GM18526 (cell line): ENCODE data around the gene GPR148.

Experiments used
- POLR2A ChIP-seq: IDR thresholded peaks from 3 replicates; pipeline ENCODE4 v1.6.1; 2011; ENCODE audit not compliant: insufficient read length; ENCODE audit errors: extremely low read depth

GPR148 gene, protein sequence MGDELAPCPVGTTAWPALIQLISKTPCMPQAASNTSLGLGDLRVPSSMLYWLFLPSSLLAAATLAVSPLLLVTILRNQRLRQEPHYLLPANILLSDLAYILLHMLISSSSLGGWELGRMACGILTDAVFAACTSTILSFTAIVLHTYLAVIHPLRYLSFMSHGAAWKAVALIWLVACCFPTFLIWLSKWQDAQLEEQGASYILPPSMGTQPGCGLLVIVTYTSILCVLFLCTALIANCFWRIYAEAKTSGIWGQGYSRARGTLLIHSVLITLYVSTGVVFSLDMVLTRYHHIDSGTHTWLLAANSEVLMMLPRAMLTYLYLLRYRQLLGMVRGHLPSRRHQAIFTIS

GRCh38 chr2:130728549-130729316, at the start of gene GPR148:
Gene GPR148 (plus strand): TSS chr2:130729070. CDS start chr2:130729152, 82 bp downstream.
- TF ChIP-seq POLR2A = no peak

- no peak for TF ChIP-seq POLR2A
Observed at GRCh38 chr2:130720036-130720435, 8.8 kb upstream of the GPR148 start.

- no peak for TF ChIP-seq POLR2A
Observed at GRCh38 chr2:130720528-130720927, 8.3 kb upstream of the GPR148 start.

- TF ChIP-seq POLR2A = no peak
Observed at GRCh38 chr2:130724455-130724854, 4.4 kb upstream of the GPR148 start.

GRCh38 chr2:130726614-130727180, 2.2 kb upstream of the GPR148 start:
- TF ChIP-seq POLR2A = no peak

GRCh38 chr2:130727286-130727924, 1.5 kb upstream of the GPR148 start:
- no peak for TF ChIP-seq POLR2A

- no peak for TF ChIP-seq POLR2A
Observed at GRCh38 chr2:130728007-130728454, 839 bp upstream of the GPR148 start.

DNA sequence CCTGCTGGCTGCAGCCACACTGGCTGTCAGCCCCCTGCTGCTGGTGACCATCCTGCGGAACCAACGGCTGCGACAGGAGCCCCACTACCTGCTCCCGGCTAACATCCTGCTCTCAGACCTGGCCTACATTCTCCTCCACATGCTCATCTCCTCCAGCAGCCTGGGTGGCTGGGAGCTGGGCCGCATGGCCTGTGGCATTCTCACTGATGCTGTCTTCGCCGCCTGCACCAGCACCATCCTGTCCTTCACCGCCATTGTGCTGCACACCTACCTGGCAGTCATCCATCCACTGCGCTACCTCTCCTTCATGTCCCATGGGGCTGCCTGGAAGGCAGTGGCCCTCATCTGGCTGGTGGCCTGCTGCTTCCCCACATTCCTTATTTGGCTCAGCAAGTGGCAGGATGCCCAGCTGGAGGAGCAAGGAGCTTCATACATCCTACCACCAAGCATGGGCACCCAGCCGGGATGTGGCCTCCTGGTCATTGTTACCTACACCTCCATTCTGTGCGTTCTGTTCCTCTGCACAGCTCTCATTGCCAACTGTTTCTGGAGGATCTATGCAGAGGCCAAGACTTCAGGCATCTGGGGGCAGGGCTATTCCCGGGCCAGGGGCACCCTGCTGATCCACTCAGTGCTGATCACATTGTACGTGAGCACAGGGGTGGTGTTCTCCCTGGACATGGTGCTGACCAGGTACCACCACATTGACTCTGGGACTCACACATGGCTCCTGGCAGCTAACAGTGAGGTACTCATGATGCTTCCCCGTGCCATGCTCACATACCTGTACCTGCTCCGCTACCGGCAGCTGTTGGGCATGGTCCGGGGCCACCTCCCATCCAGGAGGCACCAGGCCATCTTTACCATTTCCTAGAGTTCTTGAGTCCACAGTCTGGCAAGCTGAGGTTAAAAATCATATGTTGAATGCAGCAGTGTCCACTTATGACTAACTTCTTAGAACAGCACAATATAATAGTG, 741 bp downstream of the GPR148 start:
- TF ChIP-seq POLR2A = no peak

GRCh38 chr2:130735200-130735599, 6.3 kb downstream of the GPR148 start:
- no peak for TF ChIP-seq POLR2A

- TF ChIP-seq POLR2A = no peak
Observed at GRCh38 chr2:130736487-130736886, 7.6 kb downstream of the GPR148 start.

DNA sequence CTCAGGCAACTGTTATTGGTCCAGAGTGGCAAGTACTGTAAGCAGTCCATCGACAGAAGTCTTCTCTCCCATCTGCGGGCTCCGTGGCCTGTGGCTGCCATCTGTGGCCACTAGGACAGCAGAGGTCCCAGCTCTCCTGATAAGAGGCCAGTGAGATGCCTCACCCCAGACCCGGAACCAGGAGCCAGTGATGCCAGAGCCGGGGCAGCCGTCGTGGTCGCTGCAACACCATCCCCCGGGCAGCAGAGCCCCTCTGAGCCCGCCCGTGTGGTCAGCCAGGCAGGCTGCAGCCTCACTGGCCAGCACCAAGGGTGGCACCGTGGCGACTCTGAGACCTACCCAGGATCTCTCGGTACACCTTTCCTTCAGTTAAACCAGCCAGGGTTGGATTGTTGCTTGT, 8.7 kb downstream of the GPR148 start:
- no peak for TF ChIP-seq POLR2A

DNA sequence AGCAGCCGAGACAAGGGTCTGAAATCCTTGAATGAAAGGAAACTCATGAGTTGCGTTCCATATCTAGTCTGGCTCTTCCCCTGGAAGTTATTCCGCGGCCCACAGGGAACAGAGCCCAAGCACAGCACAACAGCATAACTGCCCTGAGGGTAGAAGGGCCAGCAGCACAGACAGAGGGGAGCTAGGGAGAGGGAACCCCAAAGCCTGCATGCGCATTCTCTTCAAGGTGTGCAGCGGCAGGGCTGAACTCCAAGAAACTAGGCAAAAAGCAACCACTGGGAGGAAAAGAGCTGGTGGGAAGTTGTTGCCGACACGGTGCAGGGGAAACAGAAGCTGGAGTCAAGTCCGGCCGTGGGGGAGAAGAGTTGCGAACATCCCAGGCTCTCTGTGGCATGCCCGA, 11.8 kb downstream of the GPR148 start:
- TF ChIP-seq POLR2A = no peak

DNA sequence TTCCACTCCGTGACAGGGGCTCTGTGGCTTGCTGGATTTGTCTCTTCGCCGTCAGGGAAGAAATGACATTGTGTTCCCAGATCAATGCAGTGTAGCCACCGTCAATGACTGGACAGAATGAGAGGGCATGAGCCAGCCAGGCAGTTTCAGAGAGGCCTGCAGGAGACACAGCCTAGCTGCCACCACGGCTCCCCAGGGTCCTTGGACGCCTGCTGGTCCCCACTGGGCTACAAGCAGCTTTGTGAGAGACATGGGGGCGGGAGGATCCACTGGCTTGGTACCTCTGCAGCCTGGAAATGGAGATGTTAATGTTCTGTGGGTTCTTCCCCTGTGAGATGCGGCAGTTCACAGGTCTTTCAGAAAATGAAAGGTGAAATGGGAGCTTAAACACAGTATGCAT, 14.4 kb downstream of the GPR148 start:
- no peak for TF ChIP-seq POLR2A
